ENCODE data around the gene MLX.

Gene MLX

DNA sequence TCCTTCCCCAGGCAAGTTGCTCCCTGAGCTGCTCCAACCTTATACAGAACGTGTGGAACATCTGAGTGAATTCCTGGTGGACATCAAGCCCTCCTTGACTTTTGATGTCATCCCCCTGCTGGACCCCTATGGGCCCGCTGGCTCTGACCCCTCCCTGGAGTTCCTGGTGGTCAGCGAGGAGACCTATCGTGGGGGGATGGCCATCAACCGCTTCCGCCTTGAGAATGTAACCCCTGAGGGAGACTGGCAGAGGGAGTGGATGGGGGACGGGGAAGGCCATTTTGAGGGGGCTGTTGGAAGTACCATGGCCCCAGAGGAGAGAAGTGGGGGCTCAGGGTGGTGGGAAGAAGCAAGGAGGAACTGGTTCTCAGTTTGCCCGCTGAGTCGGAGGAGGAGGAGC lies 3.0 kb upstream of the MLX start:
- no peaks in the 10 kb centered on the region for H3K27me3 ChIP-seq (replicated peaks)
- DNase-seq, result no peak
- H3K27ac ChIP-seq, result no peak overlapping the region
- TF ChIP-seq, protein P1, sequence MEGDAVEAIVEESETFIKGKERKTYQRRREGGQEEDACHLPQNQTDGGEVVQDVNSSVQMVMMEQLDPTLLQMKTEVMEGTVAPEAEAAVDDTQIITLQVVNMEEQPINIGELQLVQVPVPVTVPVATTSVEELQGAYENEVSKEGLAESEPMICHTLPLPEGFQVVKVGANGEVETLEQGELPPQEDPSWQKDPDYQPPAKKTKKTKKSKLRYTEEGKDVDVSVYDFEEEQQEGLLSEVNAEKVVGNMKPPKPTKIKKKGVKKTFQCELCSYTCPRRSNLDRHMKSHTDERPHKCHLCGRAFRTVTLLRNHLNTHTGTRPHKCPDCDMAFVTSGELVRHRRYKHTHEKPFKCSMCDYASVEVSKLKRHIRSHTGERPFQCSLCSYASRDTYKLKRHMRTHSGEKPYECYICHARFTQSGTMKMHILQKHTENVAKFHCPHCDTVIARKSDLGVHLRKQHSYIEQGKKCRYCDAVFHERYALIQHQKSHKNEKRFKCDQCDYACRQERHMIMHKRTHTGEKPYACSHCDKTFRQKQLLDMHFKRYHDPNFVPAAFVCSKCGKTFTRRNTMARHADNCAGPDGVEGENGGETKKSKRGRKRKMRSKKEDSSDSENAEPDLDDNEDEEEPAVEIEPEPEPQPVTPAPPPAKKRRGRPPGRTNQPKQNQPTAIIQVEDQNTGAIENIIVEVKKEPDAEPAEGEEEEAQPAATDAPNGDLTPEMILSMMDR (IDR thresholded peaks at IDR 0.05; ENCODE audit: low read depth, low read length, missing control alignments), result no peak
- in situ Hi-C loops (cut with HindIII; ENCODE audit: low pct_ligation_motif_present, low sequenced_read_pairs), result no loop called here
- H3K4me3 ChIP-seq (ENCODE audit: low read depth, low read length), result no peak overlapping the region
- H3K36me3 ChIP-seq (replicated peaks), result peaks cover 26% of the 10 kb centered on the region

DNA sequence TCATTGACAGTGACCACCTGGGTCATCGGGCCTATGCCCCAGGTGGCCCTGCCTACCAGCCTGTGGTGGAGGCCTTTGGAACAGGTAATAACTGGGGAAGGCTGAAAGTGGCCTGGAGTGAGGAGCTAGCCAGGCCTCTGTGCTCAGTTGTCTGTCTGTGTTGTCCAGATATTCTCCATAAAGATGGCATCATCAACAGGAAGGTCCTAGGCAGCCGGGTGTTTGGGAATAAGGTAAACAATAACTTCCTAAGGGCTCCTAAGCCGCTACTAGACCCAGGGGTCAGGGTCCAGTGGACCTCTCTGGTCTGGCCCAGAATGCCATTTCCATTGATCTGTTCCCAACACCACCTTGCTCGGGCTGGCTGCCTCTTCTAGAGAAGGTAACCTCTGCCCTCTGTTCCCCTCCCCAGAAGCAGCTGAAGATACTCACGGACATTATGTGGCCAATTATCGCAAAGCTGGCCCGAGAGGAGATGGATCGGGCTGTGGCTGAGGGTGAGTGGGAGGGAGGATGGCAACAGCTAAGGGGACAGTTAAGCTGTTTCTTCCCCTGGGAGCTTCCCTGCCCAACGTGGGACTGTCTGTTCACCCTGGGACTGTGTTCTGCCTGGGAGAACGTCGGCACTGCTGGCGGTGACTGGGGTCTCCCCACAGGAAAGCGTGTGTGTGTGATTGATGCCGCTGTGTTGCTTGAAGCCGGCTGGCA lies 1.9 kb upstream of the MLX start:
- Histone ChIP-seq H3K36me3 (replicated peaks) (peaks cover 36% of the 10 kb centered on the region), H3K27ac (no peak overlapping the region), H3K27me3 (replicated peaks) (no peaks in the 10 kb centered on the region), H3K4me3 (ENCODE audit: low read depth, low read length) (no peak overlapping the region)
- in situ Hi-C loops (cut with HindIII; ENCODE audit: low pct_ligation_motif_present, low sequenced_read_pairs), result no loop called here
- TF ChIP-seq, protein P1 (IDR thresholded peaks at IDR 0.05; ENCODE audit: low read depth, low read length, missing control alignments), result no peak
- no peak for DNase-seq

DNA sequence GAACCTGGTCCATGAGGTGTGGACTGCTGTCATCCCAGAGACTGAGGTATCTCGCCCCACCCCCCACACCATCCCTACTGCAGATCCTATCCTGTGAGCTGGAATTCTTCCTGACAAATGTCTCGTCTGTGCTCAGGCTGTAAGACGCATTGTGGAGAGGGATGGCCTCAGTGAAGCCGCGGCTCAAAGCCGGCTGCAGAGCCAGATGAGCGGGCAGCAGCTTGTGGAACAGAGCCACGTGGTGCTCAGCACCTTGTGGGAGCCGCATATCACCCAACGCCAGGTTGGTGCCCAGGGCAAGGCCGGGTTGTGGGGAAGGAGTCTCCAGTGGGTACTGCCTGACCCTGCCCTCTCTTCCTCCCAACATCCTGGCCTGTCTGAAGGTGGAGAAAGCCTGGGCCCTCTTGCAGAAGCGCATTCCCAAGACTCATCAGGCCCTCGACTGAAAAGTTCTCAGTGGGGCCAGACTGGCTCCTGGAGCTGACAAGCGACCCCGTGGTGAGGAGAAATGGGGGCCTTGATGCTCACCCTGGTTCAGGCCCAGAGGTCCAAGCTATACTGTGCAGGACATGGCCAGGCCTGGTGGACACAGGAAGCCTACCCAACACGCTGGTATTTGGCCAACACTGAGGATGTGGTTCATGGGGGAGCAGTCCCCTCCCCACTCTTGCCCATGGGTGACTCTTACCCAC lies 1.2 kb upstream of the MLX start:
- no peak overlapping the region for H3K27ac ChIP-seq
- TF ChIP-seq, protein P1 (IDR thresholded peaks at IDR 0.05; ENCODE audit: low read depth, low read length, missing control alignments), result no peak
- no peaks in the 10 kb centered on the region for H3K27me3 ChIP-seq (replicated peaks)
- H3K36me3 ChIP-seq (replicated peaks), result peaks cover 41% of the 10 kb centered on the region
- H3K4me3 ChIP-seq (ENCODE audit: low read depth, low read length), result no peak overlapping the region
- DNase-seq, result no peak
- in situ Hi-C loops (cut with HindIII; ENCODE audit: low pct_ligation_motif_present, low sequenced_read_pairs), result no loop called here

DNA sequence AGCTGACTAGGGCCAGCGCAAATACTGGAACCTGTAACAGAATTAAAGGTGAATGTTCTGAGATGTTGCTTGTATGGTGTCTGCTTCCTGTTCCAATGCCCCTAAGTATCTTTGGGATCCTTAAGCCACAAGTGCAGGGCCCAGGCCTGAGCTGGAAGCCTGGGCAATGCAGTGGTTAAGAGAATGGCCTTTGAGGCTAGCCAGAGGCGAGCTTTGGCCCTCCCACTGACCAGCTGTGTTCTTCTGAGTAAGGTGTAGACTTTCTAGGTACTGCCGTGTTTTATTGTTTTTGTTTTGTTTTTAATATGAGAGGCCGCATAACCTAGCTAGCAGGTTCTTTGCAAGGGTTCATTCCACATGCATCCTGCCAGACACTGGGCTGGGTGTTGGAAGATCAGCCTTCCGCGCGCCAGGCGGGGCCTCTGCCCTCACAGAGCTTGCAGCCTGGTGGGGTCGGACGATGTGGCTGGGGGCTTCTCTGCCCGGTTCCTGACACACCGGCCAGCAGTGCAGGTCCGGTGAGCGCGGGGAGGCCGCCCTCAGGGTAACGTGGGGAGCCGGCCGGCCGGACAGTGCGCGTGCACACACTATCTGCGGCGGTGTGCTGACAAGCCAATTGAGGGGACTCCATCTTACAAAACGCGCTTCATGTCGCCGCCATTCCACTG lies 551 bp upstream of the MLX start:
- in situ Hi-C loops (cut with HindIII; ENCODE audit: low pct_ligation_motif_present, low sequenced_read_pairs), result no loop called here
- no peak for DNase-seq

DNA sequence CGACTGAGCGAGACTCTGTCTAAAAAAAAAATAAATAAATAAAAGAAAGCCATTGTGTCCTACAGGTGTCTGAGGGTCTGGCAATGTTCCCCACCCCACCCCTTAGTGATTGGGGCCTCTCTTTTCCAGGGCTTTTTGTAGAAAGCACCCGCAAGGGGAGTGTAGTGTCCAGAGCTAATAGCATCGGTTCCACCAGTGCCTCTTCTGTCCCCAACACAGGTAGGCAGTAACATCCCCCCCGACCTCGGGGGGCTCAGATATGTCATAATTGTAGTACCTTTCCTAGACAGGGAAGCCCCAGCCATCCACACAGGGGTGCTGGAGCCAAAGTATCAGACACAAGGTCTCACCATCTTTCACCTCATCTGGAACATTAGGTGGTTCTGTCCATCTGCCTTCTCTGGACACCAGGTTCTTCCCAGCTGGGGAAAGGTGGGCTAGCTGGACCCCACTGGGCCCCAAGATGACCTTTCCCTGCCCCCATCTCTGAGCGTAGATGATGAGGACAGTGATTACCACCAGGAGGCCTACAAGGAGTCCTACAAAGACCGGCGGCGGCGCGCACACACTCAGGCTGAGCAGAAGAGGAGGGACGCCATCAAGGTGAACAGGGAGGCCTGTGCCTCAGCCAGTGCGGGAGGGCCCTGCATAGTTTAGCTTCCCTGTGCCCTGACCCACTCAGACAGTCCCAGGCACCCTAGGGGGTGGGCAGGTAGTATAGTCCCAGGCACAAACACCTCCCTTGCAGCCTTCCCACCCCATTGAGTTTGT lies 1.6 kb downstream of the MLX start:
- Histone ChIP-seq H3K36me3 (replicated peaks) (peaks cover 62% of the 10 kb centered on the region), H3K27ac (no peak overlapping the region), H3K27me3 (replicated peaks) (no peaks in the 10 kb centered on the region), H3K4me3 (ENCODE audit: low read depth, low read length) (no peak overlapping the region)
- TF ChIP-seq, protein P1 (IDR thresholded peaks at IDR 0.05; ENCODE audit: low read depth, low read length, missing control alignments), result no peak
- DNase-seq, result no peak
- in situ Hi-C loops (cut with HindIII; ENCODE audit: low pct_ligation_motif_present, low sequenced_read_pairs), result no loop called here

More for the DNA sequence above, 551 bp upstream of the MLX start:
- TF ChIP-seq, protein P1 (IDR thresholded peaks at IDR 0.05; ENCODE audit: low read depth, low read length, missing control alignments), result no peak
- H3K27me3 ChIP-seq (replicated peaks), result no peaks in the 10 kb centered on the region
- H3K36me3 ChIP-seq (replicated peaks), result peaks cover 44% of the 10 kb centered on the region
- H3K4me3 ChIP-seq (ENCODE audit: low read depth, low read length), result peak overlapping the region; percentile 94
- H3K27ac ChIP-seq, result peak overlapping the region; percentile 60

Measured in brain microvascular endothelial cell (primary cell).